IPS-NIHi11 (cell line): Measurements from ENCODE around the gene RFX4.

Experiments used
- DNase-seq: peaks from one replicate; pipeline ENCODE4 v3.0.0; 2012; ENCODE audit warnings: mixed read lengths, low spot score

The RFX4 gene

DNA sequence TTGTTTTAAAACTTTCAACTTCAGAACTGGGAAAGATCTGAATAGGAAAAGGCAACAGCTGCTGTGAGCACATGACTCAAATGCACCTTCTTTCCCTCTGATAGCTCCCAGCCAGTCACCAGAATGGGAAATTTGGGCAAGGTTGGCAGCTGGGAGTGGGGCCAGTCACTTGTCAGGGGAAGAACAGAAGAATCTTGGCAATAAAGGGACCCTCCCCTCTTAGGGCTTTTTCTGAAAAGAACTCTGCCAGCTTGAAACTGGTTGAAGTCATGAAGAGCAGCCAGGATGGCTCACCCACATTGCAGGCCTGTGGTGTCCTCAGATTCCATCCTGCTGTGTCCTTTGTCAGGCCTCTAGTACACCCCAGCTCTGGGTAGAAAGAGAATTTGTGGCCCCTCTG lies 181.4 kb downstream of the RFX4 start:
- no peak for DNase-seq

DNA sequence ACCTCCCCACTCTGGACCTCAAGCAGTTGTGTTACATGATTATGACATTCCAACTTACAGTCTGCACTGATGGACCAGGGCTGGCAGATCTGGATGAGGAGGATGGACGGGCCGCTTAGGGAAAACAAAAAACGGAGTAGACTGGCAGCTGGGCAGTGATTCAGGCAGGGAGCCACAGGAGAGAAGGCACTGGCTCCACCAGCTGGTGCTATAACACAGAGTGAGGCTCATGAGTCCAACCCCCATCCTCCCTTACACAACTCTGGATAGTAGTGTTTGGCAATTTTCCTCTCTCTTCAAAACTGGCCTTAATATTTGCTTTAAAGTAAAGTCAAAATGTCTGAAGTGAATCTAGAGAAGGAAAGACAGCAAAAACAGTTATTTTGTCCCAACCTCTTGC lies 181.9 kb downstream of the RFX4 start:
- DNase-seq = no peak

DNA sequence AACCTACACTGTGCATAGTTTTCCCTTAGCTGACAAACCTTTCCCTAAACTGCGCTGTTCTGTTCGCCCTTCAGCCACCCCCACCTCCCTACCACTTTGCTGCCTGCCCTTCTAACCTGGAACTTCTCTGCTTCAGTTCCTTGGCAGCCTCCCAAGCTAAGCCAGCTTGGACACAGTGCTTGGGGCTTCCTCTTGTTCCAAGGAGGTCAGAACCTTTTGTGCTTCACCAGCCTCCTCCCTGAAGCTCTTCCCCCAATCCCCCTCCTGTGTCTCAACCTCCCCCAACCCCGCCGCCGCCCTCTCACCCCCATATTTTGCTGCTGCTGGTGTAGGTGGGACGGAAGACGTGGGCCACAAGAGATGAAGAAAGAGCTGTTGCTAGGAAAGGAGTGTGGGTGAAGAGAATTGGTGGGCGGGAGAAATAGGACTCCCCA lies 183.6 kb downstream of the RFX4 start:
- DNase-seq = peak; percentile 31

DNA sequence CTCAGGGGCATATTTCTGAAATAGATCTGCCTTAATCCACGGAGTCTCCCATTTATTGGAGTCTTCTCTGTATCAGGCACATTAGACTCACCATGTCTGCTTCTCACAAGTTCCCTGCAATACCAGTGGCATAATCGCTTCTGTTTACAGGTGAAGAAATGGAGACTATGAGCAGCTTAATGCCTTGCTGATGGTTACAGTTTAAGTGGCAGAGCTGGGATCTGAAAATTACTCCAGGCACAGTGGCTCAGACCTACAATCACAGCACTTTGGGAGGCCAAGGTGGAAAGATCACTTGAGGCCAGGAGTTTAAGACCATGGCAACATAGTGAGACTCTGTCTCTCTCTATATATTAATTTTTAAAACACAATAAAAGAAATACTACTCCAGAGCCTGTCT lies 184.4 kb downstream of the RFX4 start:
- DNase-seq = no peak

DNA sequence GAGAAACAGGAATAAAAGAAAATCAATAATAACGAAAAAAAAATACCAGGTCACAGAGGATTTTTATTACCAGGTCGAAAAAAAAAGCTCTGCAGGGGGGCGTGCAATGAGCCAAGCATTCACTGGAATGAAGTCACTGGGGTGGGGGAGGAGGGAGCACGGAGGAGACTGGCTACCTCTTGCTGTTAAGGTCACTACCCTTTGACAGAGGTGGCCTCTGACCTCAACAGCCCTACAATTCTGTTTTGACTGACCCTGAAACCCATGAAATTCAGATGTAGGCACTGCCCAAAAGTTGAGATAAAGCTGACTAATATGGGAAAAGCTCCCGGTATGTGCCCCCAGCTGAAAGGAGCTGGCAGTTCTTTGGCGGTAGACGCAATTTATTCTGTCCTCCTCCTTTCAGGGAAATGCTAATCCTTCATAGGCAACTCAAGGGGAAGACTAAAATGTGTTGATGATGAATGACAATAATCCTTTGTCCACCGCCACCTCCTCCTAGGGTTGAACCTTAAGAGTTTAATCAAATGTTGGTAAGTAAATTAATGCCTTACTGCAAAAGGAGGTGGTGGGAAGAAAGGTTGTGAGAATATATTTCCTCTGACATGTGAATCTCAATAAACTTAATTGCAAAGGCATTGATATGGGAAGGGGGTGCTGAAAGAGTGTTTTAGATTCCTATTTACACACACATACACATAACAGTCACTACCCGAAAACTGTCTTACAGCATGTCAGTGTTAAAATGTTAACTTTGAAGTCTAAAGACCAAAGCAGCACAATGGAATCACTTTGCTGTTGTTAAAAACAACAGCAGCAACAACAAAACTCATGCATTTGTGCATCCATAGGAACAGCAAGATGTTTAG lies 185.4 kb downstream of the RFX4 start:
- peak; percentile 41 for DNase-seq

DNA sequence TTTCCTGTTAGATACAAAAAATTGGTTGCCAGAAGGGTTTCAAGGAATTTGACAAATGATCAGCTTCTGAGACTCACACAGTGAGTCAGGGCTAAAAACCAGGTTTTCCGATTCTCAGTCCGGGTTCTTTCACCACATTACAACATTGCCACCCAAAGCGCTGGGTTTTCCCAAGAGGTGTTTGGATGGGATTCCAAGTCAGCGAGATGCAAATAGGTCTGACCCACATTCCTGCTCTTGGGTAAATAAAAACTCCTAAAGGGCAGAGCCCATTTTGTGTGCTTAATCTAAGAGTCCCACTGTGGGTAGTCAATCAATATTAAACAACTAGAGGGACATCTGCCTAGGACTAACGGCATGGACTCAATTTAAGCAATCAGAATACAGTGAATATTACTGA lies 186.3 kb downstream of the RFX4 start:
- peak; percentile 47 for DNase-seq

DNA sequence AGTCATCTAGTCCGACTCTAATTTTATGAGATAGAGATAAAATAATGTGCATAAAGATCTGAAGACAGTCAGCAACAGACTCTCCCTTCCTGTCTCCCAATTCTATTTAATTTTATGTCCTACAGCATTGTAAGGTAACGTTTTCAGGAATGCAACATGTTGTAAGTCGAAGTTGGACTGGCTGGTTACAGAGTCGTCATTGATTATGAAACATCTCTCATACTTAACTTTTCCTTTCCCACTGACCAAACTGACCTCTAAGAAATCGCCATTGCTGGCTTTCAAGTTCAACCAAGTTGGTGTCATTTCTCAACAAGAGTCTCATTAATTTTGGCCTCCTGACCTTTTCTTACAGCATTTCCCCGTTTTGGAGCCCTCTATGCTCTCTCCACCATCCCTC lies 186.7 kb downstream of the RFX4 start:
- DNase-seq = no peak

DNA sequence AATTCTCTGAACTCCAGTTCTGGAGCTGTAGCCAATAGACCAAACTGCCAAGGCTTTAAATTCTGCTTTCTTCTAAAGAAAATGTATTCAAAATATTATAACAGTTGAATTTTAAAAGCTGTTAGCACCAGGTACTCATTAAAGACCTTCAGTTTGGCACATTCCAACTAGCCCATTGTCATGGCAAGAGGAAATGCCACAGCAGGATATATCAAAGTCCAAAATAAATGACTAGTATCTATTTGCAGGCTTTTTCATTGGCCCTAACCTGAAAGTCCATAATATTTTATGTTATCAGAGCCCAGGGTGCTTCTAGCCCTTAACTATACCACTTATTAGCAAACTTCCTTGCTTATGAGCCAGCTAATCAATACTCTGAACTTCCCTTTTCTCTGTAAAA lies 188.6 kb downstream of the RFX4 start:
- no peak for DNase-seq

DNA sequence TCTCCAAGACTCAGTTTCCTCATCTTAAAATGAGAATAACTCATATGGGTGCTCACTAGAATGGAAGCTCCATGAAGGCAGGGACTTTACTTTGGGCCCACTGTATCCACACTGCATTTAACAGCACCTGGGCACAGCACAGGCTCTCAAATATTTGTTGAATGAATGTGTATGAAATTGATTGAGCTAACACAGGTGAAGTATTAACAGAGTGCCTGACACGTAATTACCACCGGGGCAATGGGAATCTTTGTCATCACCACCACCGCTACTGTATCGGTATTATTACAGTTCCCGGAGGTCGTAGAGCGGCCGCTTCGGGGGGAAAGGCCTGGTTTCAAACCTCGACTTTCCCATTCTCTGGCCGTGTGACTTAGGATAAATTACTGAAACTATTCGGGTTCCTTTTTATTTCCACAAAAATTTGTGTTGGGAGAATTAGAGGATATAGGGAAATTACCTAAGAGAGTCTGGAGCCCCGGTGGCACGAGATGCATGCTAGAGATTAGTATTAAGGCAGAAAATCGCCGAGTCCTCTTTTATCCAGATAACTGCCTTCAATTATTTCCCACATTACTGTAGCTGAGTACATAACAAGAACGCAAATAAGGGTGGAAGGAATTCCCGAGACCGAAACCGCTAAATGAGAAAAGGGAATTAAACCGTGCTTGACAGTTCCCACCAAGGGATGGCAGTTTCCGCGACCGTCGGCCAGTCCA lies 190.6 kb downstream of the RFX4 start:
- DNase-seq = no peak

DNA sequence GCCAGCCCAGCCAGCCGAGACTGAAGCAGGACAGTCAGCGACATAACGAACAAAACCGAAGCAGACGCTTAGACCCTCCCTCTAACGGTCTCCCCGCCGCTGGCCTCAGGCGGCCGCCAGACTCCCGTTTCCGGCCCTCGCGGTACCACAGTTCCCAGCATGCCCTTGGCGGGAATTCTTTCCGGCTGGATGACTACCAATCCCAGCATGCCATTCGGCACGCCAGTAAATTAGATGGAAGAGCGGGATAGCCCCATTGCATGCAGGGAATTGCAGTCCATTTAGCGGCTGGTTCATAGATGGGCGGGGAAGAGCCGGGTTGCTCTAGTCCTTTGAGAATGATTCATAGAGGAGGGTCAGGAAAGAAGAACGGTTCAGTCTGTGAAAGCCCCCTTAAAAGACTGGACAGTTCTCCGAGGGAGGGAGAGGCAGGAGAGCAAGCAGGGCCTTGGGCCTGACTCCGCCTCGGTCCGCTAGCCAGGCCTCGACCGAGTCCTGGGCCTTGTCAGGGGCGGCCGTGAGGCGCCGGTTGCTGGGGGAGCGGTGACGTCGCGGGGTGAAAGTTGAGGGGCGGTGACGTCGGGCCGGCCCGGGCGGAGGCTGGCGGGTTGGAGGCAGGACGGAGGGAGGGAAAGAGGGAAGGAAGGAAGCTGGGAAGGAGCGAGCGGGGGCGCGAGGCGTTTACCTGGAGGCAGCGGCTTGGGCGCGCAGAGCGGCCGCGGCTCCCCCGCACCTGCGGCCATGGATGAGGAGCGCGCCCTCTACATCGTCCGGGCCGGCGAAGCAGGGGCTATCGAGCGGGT lies 191.4 kb downstream of the RFX4 start, which contains the start of gene RIC8B:
Gene RIC8B (plus strand): TSS at position 678 of the 803 bp plus-strand sequence. CDS start 64 bp downstream, at position 742.
- peak; percentile 92 for DNase-seq

DNA sequence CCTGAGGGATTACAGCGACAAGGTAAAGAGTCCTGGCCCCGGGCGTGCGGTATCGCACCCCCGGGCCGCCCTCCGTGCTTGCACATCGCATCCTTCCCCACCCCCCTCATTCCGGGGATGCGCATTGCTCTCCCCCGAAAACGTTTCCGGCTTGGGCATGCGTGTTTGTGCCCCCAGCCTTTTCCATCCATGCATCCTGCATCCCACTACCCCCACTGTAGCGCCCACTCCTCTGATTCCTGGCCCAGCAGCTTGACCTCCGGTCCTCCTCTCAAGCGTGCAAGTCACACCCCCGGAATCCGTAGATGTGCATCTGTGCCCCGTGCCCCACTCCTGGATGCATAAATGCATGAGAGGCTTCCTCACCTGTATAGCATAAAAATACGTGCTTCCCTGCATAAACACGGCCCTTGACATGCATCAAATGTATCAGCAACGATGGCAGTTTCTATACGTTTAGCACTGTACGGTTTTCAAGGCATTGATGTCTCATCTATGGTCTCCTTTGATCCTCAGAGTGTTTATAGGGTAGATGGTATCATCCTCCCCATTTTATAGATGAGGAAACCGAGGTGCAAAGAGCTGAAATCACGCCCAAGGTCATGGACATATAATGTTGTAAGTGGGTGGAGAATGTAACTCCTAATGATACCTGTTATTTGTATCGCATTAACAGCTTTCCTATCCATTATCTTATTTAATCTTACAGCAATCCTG lies 192.2 kb downstream of the RFX4 start:
- DNase-seq = no peak

DNA sequence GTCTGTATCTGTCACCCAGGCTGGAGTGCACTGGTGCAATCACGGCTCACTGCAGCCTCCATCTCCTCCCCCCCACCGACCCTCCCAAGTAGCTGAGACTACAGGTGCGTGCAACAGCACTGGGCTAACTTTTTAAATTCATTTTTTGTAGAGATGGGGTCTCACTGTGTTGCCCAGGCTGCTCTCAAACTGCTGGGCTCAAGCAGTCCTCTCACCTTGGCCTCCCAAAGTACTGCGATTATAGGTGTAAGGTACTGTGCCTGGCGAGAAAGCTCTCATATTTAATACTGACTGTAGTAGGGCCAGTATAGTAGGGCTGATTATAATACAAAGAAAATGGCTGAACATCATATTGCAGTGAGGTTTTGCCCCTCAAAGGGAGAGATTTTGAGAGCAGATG lies 194.1 kb downstream of the RFX4 start:
- DNase-seq = no peak

DNA sequence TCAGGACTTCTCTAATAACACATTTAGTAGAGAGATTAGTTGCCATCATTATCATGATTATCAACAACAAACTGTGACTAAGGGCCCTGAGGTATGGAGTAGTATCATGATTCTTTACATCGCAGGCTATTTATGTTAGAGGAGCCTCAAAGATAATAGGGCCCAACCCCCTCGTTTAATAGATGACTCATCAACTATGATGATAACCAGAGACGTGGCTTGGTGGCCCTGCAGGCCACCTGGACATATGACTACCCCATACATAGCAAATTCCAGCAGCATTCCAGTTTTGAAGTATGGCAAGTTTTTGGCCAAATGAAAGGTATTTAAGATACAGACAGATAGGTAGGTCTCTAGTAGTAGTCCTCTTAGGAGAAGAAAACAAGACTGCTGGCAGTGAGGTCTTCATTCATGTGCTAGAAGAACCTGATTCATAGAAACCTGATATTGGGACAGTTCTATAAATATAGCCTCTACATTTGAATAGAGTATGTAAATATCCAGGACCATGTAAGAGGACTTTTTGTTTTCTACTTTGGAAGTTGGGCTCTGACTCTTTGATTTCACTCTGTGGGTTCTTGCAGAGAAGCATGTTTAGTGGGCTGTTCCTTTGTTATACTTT lies 197.3 kb downstream of the RFX4 start:
- no peak for DNase-seq

DNA sequence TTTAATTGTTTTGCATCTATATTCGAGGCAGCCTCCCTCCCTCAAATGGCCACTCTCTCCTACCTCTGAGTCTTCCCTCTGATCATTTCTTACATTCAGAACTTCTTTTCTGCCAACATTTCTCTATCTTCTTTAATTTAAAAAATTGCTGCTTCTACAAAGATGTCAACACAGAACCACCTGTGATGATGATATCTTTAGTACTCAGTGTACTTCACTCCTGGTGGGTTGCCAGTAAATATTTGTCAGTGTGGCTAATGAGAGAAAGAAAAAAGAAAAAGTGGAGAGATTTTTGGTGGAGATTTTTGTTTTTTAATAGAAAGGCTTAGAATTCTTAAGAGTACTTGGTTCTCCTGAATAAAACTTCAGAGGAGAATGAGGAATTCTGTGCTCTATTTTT lies 199.8 kb downstream of the RFX4 start:
- no peak for DNase-seq

DNA sequence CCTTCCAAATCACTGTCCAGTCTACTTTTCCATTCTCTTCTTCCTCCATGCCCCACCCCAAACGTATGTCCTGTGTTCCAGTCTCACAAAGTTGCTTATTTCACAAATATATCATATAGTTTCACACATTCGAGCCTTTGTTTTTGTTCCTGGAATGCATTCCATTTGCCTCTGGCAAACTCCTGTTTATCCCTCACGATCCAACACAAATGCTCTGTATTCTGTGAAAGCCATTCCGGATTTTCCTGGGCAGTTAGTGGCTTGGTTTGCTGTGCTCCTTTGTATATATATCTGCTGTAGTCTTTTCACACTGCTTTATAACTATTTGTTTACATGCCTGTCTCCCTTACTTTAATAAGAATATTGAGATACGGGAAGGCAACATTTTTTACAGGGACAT lies 200.7 kb downstream of the RFX4 start:
- no peak for DNase-seq

DNA sequence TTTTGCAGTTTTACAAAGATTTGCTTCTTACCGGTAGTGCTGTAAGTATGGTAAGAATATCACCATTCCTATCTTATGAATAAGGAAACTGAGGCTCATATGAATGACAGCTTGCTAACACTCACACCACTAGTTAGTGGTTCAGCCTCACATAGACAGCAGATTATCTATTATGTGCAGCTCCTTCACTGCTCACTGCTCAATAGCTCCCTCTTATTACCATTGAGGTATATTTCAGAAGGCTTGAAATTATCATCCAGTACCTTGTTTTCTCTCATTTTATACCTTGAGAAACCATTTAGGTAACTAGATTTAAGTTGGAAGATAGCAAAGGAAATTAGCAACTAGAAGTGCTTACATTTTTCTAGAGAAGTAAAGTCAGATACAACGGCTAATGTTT lies 207.2 kb downstream of the RFX4 start:
- DNase-seq = no peak

DNA sequence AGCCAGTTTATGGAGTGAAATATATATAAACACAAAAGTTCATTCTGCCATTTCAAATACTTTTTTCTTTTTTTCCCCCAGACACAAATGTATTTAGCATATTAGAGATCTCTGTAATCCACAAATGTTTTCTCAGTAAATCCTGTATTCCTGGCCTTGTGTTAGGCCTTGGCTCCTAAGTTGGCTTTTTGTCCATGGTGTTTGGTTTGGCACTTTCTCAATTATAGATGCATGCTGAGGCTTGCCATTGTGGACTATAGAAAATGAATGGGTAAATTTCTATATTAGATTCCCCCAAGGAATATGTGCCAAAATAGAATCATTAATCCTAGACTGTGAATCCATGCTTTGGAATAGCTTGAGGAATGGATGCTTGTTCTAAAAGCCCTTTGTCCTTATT lies 208.7 kb downstream of the RFX4 start:
- no peak for DNase-seq

DNA sequence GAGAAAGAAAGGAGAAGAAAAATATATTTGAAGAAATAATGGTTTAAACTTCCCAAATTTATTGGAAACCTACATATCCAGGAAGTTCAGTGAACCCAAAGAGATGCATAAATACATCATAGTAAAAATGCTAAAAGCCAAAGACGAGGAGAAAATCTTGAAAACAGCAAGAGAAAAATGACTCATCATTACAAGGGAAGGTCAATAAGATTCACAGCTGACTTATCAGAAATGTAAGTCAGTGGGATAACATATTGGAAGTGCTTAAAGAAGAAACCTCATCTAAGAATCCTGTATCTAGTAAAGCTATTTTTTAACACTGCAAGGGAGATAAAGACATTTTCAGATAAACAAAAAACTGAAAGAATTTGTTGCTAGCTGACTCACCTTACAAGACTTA lies 211.6 kb downstream of the RFX4 start:
- no peak for DNase-seq

DNA sequence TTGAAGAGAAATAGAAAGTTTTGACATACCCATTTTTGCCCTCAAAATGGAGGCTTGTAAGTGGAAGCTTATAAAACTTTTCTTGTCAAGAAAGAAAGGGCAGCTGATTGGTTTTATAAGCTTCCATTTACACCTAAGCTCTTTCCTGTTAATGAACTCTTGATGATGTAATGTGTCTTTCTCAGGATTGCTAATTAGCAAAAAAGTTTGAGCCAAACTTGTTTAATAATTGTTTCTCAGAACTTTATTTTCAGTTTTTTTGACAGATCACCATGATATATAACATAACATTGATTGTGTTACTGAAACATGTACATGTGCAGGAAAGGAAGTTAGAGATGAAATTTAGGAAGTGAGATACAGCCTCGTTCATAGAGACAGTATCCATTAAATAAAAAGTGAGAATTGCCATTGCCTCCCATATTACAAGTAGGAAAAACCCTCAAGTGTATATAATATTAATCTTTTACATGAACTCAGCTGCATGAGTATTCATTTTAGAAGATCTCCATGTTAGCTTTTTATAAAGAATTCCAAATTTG lies 218.4 kb downstream of the RFX4 start:
- DNase-seq = no peak

DNA sequence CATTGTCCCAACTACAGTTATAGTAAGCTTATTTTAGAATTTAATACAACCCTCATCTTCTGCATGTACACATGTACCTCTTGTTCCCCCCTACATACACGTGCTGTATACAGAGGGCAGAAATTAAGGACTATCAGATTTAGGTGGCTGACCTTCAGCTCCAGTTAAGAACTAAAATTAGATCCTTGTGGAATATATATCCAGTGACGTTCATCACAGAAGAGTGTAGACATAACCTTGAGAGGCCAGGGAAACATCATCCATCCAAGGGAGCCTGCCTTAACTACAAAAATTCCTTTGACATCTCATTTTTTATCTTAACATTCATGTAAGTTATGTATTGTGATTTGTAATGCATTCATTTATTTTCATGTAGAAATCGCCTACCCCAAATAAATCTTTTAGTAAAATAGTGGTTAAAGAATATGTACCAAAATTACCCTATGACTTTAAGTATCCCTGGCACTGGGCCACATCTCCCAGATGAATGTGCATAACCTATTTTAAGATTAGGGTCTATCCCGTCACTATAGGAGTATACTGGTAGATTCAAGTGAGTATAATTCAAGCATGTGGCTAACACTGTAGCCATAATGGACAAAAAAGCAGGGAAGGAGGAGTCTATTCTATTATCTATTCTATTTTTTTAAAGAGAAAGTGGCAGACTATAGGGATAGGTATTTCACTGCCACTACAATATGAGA lies 219.2 kb downstream of the RFX4 start:
- DNase-seq = no peak

DNA sequence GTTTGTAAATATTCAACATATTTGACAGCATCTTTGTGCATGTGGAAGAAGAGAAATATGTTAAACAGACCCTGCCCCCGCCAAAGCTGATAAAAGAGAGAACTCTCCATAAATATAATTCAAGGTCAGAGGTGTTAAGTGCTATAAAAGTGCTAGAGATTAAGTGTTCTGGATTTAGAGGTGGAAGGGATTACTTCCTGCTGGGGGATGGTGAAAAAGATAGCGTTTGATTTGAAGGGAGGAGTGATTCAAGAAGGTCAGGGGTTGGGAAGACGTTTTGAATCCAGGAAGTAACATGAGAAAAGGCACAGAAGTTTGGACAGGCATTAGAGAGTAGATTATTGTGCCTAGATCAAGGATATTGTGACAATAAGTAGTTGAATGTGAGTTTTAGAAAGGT lies 221.9 kb downstream of the RFX4 start:
- no peak for DNase-seq
